ENCODE results near the gene FNIP1. TPM values are rescaled to one million over a fixed set of nuclear protein-coding genes. Genes with fewer than 3 reads are reported as not detected.

Gene FNIP1
- polyA plus RNA-seq, 1 donor from 2014 or later: 18.1 TPM

DNA sequence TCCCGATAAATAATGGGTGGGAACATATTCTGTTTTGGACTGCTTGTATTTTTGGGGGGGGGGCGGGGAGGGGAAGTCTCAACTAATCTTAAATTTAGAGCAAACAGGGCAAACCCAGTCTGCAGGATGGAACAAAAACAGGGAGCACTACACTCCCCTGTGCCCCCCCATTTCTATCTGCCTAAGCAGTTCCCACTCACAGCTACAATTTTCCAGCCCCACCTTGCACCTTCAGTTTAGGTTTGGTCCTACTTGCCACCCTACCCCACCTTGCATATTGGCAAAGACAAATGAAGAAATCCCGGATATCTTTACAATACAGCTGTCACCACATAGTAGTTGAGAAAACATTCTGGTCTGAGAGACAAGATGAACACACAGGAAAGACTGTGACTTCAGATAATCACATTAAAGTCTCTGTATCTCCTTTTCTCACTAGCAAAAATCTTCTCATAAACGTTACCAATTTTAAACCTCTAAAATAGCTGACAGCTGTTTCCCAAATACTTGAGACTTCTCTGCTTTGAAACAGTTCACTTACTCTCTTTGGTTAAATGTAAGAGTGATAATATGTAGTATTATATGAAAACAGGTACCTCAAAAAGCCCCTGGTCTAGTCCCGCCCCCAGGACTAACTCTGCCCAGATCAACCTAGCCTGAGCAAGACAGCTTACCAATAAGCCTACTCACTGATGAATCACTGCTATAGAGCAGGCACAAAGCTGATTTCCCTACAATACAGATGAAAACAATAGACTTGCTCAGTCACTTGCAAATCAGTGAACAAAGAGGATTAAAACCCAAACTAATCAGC lies 156.6 kb downstream of the FNIP1 start:
- no peak overlapping the region for H3K4me3 ChIP-seq (ENCODE audit: low read length)
- H2AFZ ChIP-seq (ENCODE audit: low read depth, low read length): no peak overlapping the region
- TF ChIP-seq MXI1 (conservative IDR thresholded peaks at IDR 0.05; ENCODE audit: poor library complexity, severe bottlenecking): no peak
- no peak for TF ChIP-seq REST (IDR thresholded peaks at IDR 0.05; ENCODE audit: borderline replicate concordance)
- no peak for TF ChIP-seq CTCF (IDR thresholded peaks at IDR 0.05; ENCODE audit: poor library complexity, severe bottlenecking)
- no peak for TF ChIP-seq POLR2AphosphoS5 (IDR thresholded peaks at IDR 0.05)
- TF ChIP-seq RAD21 (conservative IDR thresholded peaks at IDR 0.05): no peak
- peaks cover 8% of the 10 kb centered on the region for H3F3A ChIP-seq (ENCODE audit: insufficient read depth, low read length, poor library complexity, severe bottlenecking)
- H3K9me2 ChIP-seq (ENCODE audit: insufficient read depth, low read length): no peaks in the 10 kb centered on the region
- no peaks in the 10 kb centered on the region for H3K9me3 ChIP-seq (ENCODE audit: low read length)
- no peak overlapping the region for H3K4me2 ChIP-seq (ENCODE audit: low read length)
- no peaks in the 10 kb centered on the region for H3K36me3 ChIP-seq (ENCODE audit: insufficient read depth, low read length)
- H3K79me2 ChIP-seq (replicated peaks; ENCODE audit: insufficient read depth, low read length): no peaks in the 10 kb centered on the region
- H3K9ac ChIP-seq (ENCODE audit: low read length): no peak overlapping the region
- no peak overlapping the region for H3K27ac ChIP-seq (ENCODE audit: low read length)
- no peaks in the 10 kb centered on the region for H3K27me3 ChIP-seq (ENCODE audit: insufficient read depth, low read depth, low read length)
- no peaks in the 10 kb centered on the region for H4K20me1 ChIP-seq (ENCODE audit: insufficient read depth)

- Histone ChIP-seq H2AFZ (ENCODE audit: low read depth, low read length) (no peak overlapping the region), H3K79me2 (replicated peaks; ENCODE audit: insufficient read depth, low read length) (peaks cover 4% of the 10 kb centered on the region), H3K36me3 (ENCODE audit: insufficient read depth, low read length) (no peaks in the 10 kb centered on the region), H3F3A (ENCODE audit: insufficient read depth, low read length, poor library complexity, severe bottlenecking) (peaks cover 8% of the 10 kb centered on the region), H3K27me3 (ENCODE audit: insufficient read depth, low read depth, low read length) (no peaks in the 10 kb centered on the region), H3K4me2 (ENCODE audit: low read length) (no peak overlapping the region), H3K9ac (ENCODE audit: low read length) (no peak overlapping the region), H3K9me2 (ENCODE audit: insufficient read depth, low read length) (no peaks in the 10 kb centered on the region), H4K20me1 (ENCODE audit: insufficient read depth) (no peaks in the 10 kb centered on the region), H3K9me3 (ENCODE audit: low read length) (no peaks in the 10 kb centered on the region), H3K4me3 (ENCODE audit: low read length) (no peak overlapping the region), H3K27ac (ENCODE audit: low read length) (no peak overlapping the region)
- TF ChIP-seq MXI1 (conservative IDR thresholded peaks at IDR 0.05; ENCODE audit: poor library complexity, severe bottlenecking) (no peak), CTCF (IDR thresholded peaks at IDR 0.05; ENCODE audit: poor library complexity, severe bottlenecking) (no peak), EZH2 (IDR thresholded peaks at IDR 0.05; ENCODE audit: borderline replicate concordance, insufficient read depth, low read length, poor library complexity, severe bottlenecking) (no peak), EP300 (conservative IDR thresholded peaks at IDR 0.05; ENCODE audit: poor library complexity, severe bottlenecking) (no peak), TAF1 (IDR thresholded peaks at IDR 0.05; ENCODE audit: low read depth) (no peak), REST (IDR thresholded peaks at IDR 0.05; ENCODE audit: borderline replicate concordance) (no peak), RAD21 (conservative IDR thresholded peaks at IDR 0.05) (no peak), SMC3 (conservative IDR thresholded peaks at IDR 0.05; ENCODE audit: poor library complexity) (no peak), POLR2AphosphoS5 (IDR thresholded peaks at IDR 0.05) (no peak)
These were observed 157.7 kb downstream of the FNIP1 start for GRCh38 chr5:131639148-131639547.

Measured in neural cell (in vitro differentiated cells).